ENCODE data around the gene PLA2G3. TPM values are rescaled to one million over a fixed set of nuclear protein-coding genes. Genes with fewer than 3 reads are reported as not detected.

The PLA2G3 gene
- total and polyA plus RNA-seq, 5 donors = not detected

GRCh38 chr22:31085928-31086327 lies 54.4 kb downstream of the PLA2G3 start:
- ATAC-seq = no peak
- peaks cover 4% of the 10 kb centered on the region for H3K4me1 ChIP-seq (ENCODE audit: control insufficient read depth, insufficient read depth, low read length)
- no peaks in the 10 kb centered on the region for H3K9me3 ChIP-seq (ENCODE audit: control insufficient read depth, low read length)
- H3K4me3 ChIP-seq (ENCODE audit: low read length) = no peak overlapping the region
- intact Hi-C loops (cut with DNase I) = loop anchor here in 3 of 4 donors (2.0 to 10.0 kb wide), 3 partner anchors 137 to 149 kb away; no protein-coding TSS in a partner anchor
- H3K27ac ChIP-seq (ENCODE audit: low read length) = peak overlapping the region; percentile 23
- DNase-seq = peak in 1 of 3 donors; percentile 48
- no peaks in the 10 kb centered on the region for H3K27me3 ChIP-seq (ENCODE audit: control insufficient read depth, insufficient read depth)
- WGBS = 56% methylated on average over 3 of the region's 3 CpGs

GRCh38 chr22:31085493-31085824 lies 54.8 kb downstream of the PLA2G3 start:
- Histone ChIP-seq H3K4me1 (ENCODE audit: control insufficient read depth, insufficient read depth, low read length) (peaks cover 6% of the 10 kb centered on the region), H3K9me3 (ENCODE audit: control insufficient read depth, low read length) (no peaks in the 10 kb centered on the region), H3K27me3 (ENCODE audit: control insufficient read depth, insufficient read depth) (no peaks in the 10 kb centered on the region), H3K27ac (ENCODE audit: low read length) (peak overlapping the region; percentile 82), H3K4me3 (ENCODE audit: low read length) (peak overlapping the region; percentile 55)
- intact Hi-C loops (cut with DNase I) = loop anchor here in 3 of 4 donors (2.0 to 10.0 kb wide), 3 partner anchors 137 to 149 kb away; no protein-coding TSS in a partner anchor
- WGBS = 18% methylated on average over 13 of the region's 13 CpGs
- ATAC-seq (peak; percentile 21 to 24), DNase-seq (peak; percentile 71 to 87 (median 85))

GRCh38 chr22:31084811-31085492 lies 55.4 kb downstream of the PLA2G3 start:
- ATAC-seq (peak; percentile 82 to 83), DNase-seq (peak; percentile 94 to 98 (median 96))
- H3K27me3 ChIP-seq (ENCODE audit: control insufficient read depth, insufficient read depth) = no peaks in the 10 kb centered on the region
- WGBS = under 1% methylated on average over 69 of the region's 69 CpGs
- intact Hi-C loops (cut with DNase I) = loop anchor here (2.0 to 10.0 kb wide), 5 partner anchors 118 to 150 kb away; partner anchors contain the start of genes MORC2 (in 3 of the 4) and TUG1 (in 3 of the 4)
- H3K9me3 ChIP-seq (ENCODE audit: control insufficient read depth, low read length) = no peaks in the 10 kb centered on the region
- H3K27ac ChIP-seq (ENCODE audit: low read length) = peak overlapping the region; percentile 82
- peak overlapping the region; percentile 55 for H3K4me3 ChIP-seq (ENCODE audit: low read length)
- H3K4me1 ChIP-seq (ENCODE audit: control insufficient read depth, insufficient read depth, low read length) = peaks cover 7% of the 10 kb centered on the region

Small RNA genes within 50 kb of the gene (microRNA-seq; reads per million reads assigned to microRNA genes)
- gene MIR3928 = 2.1 to 4.3 reads per million in 2 donors

Other genes with a start within 250 kb of the PLA2G3 start
- 10 to 100 TPM; 17.0 to 24.0 (median 17.3) TPM for gene MORC2, start 171.7 kb downstream of the PLA2G3 start, total RNA-seq
- 15.8 TPM for gene MORC2, start 171.7 kb downstream of the PLA2G3 start, polyA plus RNA-seq
- 10 to 100 TPM; 42.1 to 56.2 (median 47.3) TPM for gene TUG1, start 171.2 kb downstream of the PLA2G3 start, total RNA-seq
- 22.8 TPM for gene TUG1, start 171.2 kb downstream of the PLA2G3 start, polyA plus RNA-seq
- 100 to 1,000 TPM; 156 to 233 (median 217) TPM for gene SMTN, start 59.2 kb downstream of the PLA2G3 start, total RNA-seq
- gene SMTN, start 59.2 kb downstream of the PLA2G3 start, polyA plus RNA-seq = 192 TPM
- 100 to 1,000 TPM; 167 to 205 (median 176) TPM for gene SELENOM, start 32.9 kb downstream of the PLA2G3 start, total RNA-seq
- gene SELENOM, start 32.9 kb downstream of the PLA2G3 start, polyA plus RNA-seq = 219 TPM
- 10 to 100 TPM; 28.8 to 62.1 (median 50.7) TPM for gene INPP5J, start 17.5 kb downstream of the PLA2G3 start, total RNA-seq
- gene INPP5J, start 17.5 kb downstream of the PLA2G3 start, polyA plus RNA-seq = 28.9 TPM
- 10 to 100 TPM; 20.3 to 23.2 (median 21.6) TPM for gene RNF185, start 19.7 kb upstream of the PLA2G3 start, total RNA-seq
- 15.1 TPM for gene RNF185, start 19.7 kb upstream of the PLA2G3 start, polyA plus RNA-seq
- gene LIMK2, start 71.8 kb upstream of the PLA2G3 start, total RNA-seq = 10 to 100 TPM in 3 of 4 donors, 1 to 10 TPM in 1; 8.9 to 12.1 (median 11.1) TPM
- gene LIMK2, start 71.8 kb upstream of the PLA2G3 start, polyA plus RNA-seq = 6.5 TPM
- 10 to 100 TPM in 2 of 4 donors, 1 to 10 TPM in 2; 5.9 to 17.6 (median 10.8) TPM for gene PIK3IP1, start 152.0 kb upstream of the PLA2G3 start, total RNA-seq
- 14.0 TPM for gene PIK3IP1, start 152.0 kb upstream of the PLA2G3 start, polyA plus RNA-seq
- 10 to 100 TPM; 12.2 to 16.4 (median 14.4) TPM for gene PATZ1, start 205.8 kb upstream of the PLA2G3 start, total RNA-seq
- gene PATZ1, start 205.8 kb upstream of the PLA2G3 start, polyA plus RNA-seq = 8.4 TPM